Thyroid gland (tissue), 4 donors: ENCODE data around the gene GHRL. TPM values are rescaled to one million over a fixed set of nuclear protein-coding genes. Genes with fewer than 3 reads are reported as not detected.

Source experiments
- DNase-seq, 2 donors: peaks; one replicate each; pipeline ENCODE4 v3.0.0-alpha.2; 2019
- H3K27ac ChIP-seq, 3 donors: fragments of 200-600 bp; sonication (generic); 1 replicate in 2 of 3; 2 replicates in 1 of 3; pipeline ENCODE4 v1.5.1; 2016 to 2019; ENCODE audit warnings: mild to moderate bottlenecking in 1 of 3, moderate library complexity in 1 of 3
- H3K27me3 ChIP-seq: fragments of 200-600 bp; sonication (generic); one replicate; pipeline ENCODE4 v1.5.1; 2019
- H3K36me3 ChIP-seq, 2 donors: fragments of 200-600 bp; sonication (generic); one replicate each; pipeline ENCODE4 v1.5.1; 2016 to 2019
- H3K4me1 ChIP-seq, 2 donors: fragments of 200-600 bp; sonication (generic); one replicate each; pipeline ENCODE4 v1.5.1; 2017 to 2019
- H3K4me3 ChIP-seq, 3 donors: fragments of 200-600 bp; sonication (generic); replicated peaks in 1 of 3; 1 replicate in 2 of 3; 2 replicates in 1 of 3; pipeline ENCODE4 v1.5.1; 2016; ENCODE audit warnings: mild to moderate bottlenecking in 1 of 3
- H3K9me3 ChIP-seq: fragments of 200-600 bp; sonication (generic); one replicate; pipeline ENCODE4 v1.5.1; 2017
- CTCF ChIP-seq, 6 experiments: fragments of 200-600 bp in 3 of 6; fragments of 450-650 bp in 3 of 6; sonication (generic) in 3 of 6; IDR thresholded peaks; one replicate each; pipeline ENCODE4 v1.5.1; 2016 to 2019; ENCODE audit warnings: antibody characterized with exemption in 6 of 6, mild to moderate bottlenecking in 2 of 6, inconsistent platforms in 1 of 6, moderate library complexity in 1 of 6
- POLR2A ChIP-seq, 2 donors: fragments of 450-650 bp; IDR thresholded peaks; one replicate each; pipeline ENCODE4 v1.6.1; 2017; ENCODE audit warnings: antibody characterized with exemption in 2 of 2, mild to moderate bottlenecking in 2 of 2, moderate library complexity in 1 of 2
- WGBS, 2 donors: methylation state at CpG; one replicate each; pipeline ENCODE4 v1.1.5; 2017; 5-methylcytosine and 5-hydroxymethylcytosine counted together
- intact Hi-C: fragments of 100-400 bp; cut with DNase I; formaldehyde crosslinking; loops from one replicate; pipeline ENCODE4 v1.15.1; 2023
- total RNA-seq, 4 donors: library from RNA; depleted of rRNA; stranded (reverse); fragments of >200 nt; gene quantifications; one replicate each; pipeline ENCODE4 v1.2.3, GENCODE V29; 2016

GHRL gene
- total RNA-seq, 4 donors from 2014 or later: 0.56 to 1.2 (median 1.1) TPM; not detected in 1

DNA sequence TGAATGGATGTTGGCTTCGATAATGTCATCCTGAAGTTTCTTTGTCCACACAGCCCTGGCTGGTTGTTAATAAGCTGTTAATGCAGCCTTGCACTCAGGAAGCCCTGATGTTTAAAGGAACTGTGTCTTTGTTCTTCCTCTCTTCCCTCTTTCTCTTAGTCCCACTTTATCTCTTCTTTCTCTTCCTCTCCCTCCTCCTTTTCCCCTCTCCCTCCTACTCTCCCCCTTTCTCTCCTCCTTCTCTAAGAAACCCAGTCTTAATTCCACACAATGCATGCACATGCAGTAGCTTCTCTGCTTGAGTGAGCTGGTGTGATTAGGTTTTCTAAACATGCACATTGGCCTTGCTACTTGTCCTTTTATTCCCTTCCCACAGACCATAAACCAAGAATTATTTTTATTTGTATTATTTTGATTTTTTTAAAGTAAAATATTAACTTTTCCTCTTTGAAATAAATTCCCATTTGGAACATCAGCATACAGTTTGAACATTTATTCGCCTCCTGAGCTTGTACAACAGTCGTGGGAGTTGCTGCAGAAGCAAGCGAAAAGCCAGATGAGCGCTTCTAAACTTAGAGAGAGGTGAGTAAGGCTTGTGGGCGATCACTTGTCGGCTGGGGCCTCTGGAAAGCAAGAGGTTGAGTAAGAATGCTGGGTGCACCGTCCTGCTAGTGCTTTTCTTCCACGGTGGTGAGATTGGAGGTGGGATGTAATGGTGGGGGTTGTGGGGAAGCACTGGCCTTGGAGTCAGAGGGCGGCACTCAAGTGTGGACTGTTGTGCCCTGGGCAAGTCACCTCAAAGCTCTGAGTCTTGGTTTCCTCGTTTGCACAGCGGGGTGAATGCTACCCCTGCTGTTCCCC lies 7.2 kb downstream of the GHRL start:
- H3K4me3 ChIP-seq: no peak overlapping the region
- H3K27ac ChIP-seq: no peak overlapping the region
- no peaks in the 10 kb centered on the region for H3K27me3 ChIP-seq
- intact Hi-C loops: no loop called here
- H3K36me3 ChIP-seq: peaks cover 2 to 5% of the 10 kb centered on the region in 2 donors
- no peak for DNase-seq
- peaks cover 13 to 15% of the 10 kb centered on the region in 2 donors for H3K4me1 ChIP-seq
- WGBS, 2 donors: 74 to 75% methylated on average over 12 of the region's 12 CpGs
- H3K9me3 ChIP-seq: no peaks in the 10 kb centered on the region
- TF ChIP-seq CTCF (IDR thresholded peaks at IDR 0.05): no peak
- no peak for TF ChIP-seq POLR2A (IDR thresholded peaks at IDR 0.05)

GRCh38 chr3:10284496-10284895 lies 8.3 kb downstream of the GHRL start:
- peaks cover 13 to 15% of the 10 kb centered on the region in 2 donors for H3K4me1 ChIP-seq
- intact Hi-C loops: no loop called here
- no peaks in the 10 kb centered on the region for H3K27me3 ChIP-seq
- WGBS, 2 donors: 89 to 93% methylated on average over 6 to 8 of the region's 9 CpGs
- peaks cover 12 to 14% of the 10 kb centered on the region in 2 donors for H3K36me3 ChIP-seq
- DNase-seq: no peak
- TF ChIP-seq POLR2A (IDR thresholded peaks at IDR 0.05) (no peak), CTCF (IDR thresholded peaks at IDR 0.05) (no peak)
- no peaks in the 10 kb centered on the region for H3K9me3 ChIP-seq
- H3K4me3 ChIP-seq: no peak overlapping the region
- H3K27ac ChIP-seq: no peak overlapping the region

GRCh38 chr3:10283638-10284037 lies 9.1 kb downstream of the GHRL start:
- H3K36me3 ChIP-seq: peaks cover 21 to 22% of the 10 kb centered on the region in 2 donors
- 26 to 48% methylated on average over 4 to 5 of the region's 5 CpGs for WGBS, 2 donors
- peak; percentile 96 for DNase-seq
- H3K4me1 ChIP-seq: peaks cover 13 to 15% of the 10 kb centered on the region in 2 donors
- H3K9me3 ChIP-seq: no peaks in the 10 kb centered on the region
- no peak overlapping the region for H3K4me3 ChIP-seq
- peak overlapping the region in 2 of 3 donors; percentile 34 to 62 for H3K27ac ChIP-seq
- no peak for TF ChIP-seq CTCF (IDR thresholded peaks at IDR 0.05)
- TF ChIP-seq POLR2A (IDR thresholded peaks at IDR 0.05): no peak
- intact Hi-C loops: no loop called here
- no peaks in the 10 kb centered on the region for H3K27me3 ChIP-seq

- no peak for DNase-seq
- 65 to 70% methylated on average over 5 of the region's 5 CpGs for WGBS, 2 donors
- H3K27ac ChIP-seq: no peak overlapping the region
Observed at GRCh38 chr3:10281951-10282350, 10.8 kb downstream of the GHRL start.

More at GRCh38 chr3:10281951-10282350, 10.8 kb downstream of the GHRL start:
- H3K9me3 ChIP-seq: no peaks in the 10 kb centered on the region
- no peaks in the 10 kb centered on the region for H3K27me3 ChIP-seq
- H3K4me3 ChIP-seq: no peak overlapping the region
- H3K4me1 ChIP-seq: peaks cover 13 to 15% of the 10 kb centered on the region in 2 donors
- peaks cover 22 to 24% of the 10 kb centered on the region in 2 donors for H3K36me3 ChIP-seq
- TF ChIP-seq CTCF (IDR thresholded peaks at IDR 0.05) (no peak), POLR2A (IDR thresholded peaks at IDR 0.05) (no peak)
- intact Hi-C loops: no loop called here
